Measurements from ENCODE around the gene FMN1. TPM values are rescaled to one million over a fixed set of nuclear protein-coding genes. Genes with fewer than 3 reads are reported as not detected.

FMN1 gene
- not detected for polyA plus RNA-seq (2012; ENCODE audit: missing spikeins)

GRCh38 chr15:33194704-33195670 is at the start of gene FMN1:
FMN1 (minus strand) TSS chr15:33194714; CDS start chr15:33154914, 39,800 bp downstream.
- FAIRE-seq: no peak
- DNase-seq (ENCODE audit: insufficient read length): peak; percentile 46
- TF ChIP-seq POLR2A (IDR thresholded peaks at IDR 0.05; ENCODE audit: low read depth, low read length) (no peak), TAF1 (IDR thresholded peaks at IDR 0.05; ENCODE audit: borderline replicate concordance, low read depth, low read length) (no peak), POLR2AphosphoS5 (IDR thresholded peaks at IDR 0.05; ENCODE audit: low read depth, low read length) (no peak)

GRCh38 chr15:33243869-33244268 is 49.4 kb upstream of the FMN1 start:
- DNase-seq (ENCODE audit: insufficient read length) (no peak), FAIRE-seq (no peak)
- TF ChIP-seq TAF1 (IDR thresholded peaks at IDR 0.05; ENCODE audit: borderline replicate concordance, low read depth, low read length): no peak
- TF ChIP-seq POLR2A (IDR thresholded peaks at IDR 0.05; ENCODE audit: low read depth, low read length): no peak
- TF ChIP-seq POLR2AphosphoS5 (IDR thresholded peaks at IDR 0.05; ENCODE audit: low read depth, low read length): no peak

- TF ChIP-seq POLR2AphosphoS5 (IDR thresholded peaks at IDR 0.05; ENCODE audit: low read depth, low read length): no peak
- no peak for TF ChIP-seq TAF1 (IDR thresholded peaks at IDR 0.05; ENCODE audit: borderline replicate concordance, low read depth, low read length)
- TF ChIP-seq POLR2A (IDR thresholded peaks at IDR 0.05; ENCODE audit: low read depth, low read length): no peak
- FAIRE-seq (no peak), DNase-seq (ENCODE audit: insufficient read length) (no peak)
Measured at GRCh38 chr15:33243393-33243792, 48.9 kb upstream of the FMN1 start.

DNA sequence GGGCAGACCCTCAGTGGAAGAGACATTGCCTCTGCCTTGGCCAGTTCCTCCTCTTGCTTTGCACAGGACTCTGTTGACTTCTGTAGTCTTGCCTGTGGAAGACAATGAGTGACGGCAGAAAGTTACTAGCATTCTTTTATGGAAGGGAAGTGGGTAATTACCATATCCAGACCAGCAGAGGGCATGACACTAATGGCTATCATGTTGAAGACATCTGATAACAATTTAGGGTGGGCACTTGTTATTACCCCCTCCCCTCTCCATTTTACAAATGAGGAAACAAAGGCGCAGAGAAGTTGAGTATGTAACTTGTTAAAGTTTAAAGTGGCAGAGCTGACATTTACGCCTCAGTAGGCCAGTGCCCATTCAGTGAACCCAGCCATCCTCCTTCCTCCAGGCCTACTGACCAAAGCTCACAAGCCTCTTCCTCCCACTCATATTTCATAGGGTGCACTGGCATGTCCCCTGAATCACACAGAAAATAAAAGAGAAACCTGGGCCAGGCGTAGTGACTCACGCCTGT is 48.2 kb upstream of the FMN1 start:
- DNase-seq (ENCODE audit: insufficient read length): no peak
- TF ChIP-seq POLR2AphosphoS5 (IDR thresholded peaks at IDR 0.05; ENCODE audit: low read depth, low read length) (no peak), TAF1 (IDR thresholded peaks at IDR 0.05; ENCODE audit: borderline replicate concordance, low read depth, low read length) (no peak), POLR2A (IDR thresholded peaks at IDR 0.05; ENCODE audit: low read depth, low read length) (no peak)
- no peak for FAIRE-seq

DNA sequence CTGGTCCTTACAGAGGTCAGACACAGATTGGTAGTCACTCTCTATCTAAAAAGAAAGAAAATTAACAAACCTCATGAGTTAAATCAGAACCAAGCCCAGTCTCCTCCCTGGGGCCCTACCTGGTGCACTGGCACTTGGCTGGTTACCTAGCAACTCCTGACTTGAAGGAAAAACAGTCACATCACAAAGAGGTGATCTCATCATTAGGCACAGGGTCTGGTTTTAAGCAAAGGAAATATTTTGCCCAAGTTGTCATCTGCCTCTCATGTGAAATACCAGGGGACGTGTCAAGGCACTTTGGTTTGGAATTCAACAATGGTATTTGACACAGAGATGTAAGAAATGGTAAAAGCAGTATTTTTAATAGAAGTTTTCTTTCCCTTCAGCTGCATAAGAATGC is 47.7 kb upstream of the FMN1 start:
- no peak for FAIRE-seq
- DNase-seq (ENCODE audit: insufficient read length): no peak
- TF ChIP-seq POLR2A (IDR thresholded peaks at IDR 0.05; ENCODE audit: low read depth, low read length) (no peak), TAF1 (IDR thresholded peaks at IDR 0.05; ENCODE audit: borderline replicate concordance, low read depth, low read length) (no peak), POLR2AphosphoS5 (IDR thresholded peaks at IDR 0.05; ENCODE audit: low read depth, low read length) (no peak)

GRCh38 chr15:33236841-33237509 is 42.5 kb upstream of the FMN1 start:
- DNase-seq (ENCODE audit: insufficient read length): no peak

GRCh38 chr15:33234020-33234461 is 39.5 kb upstream of the FMN1 start:
- TF ChIP-seq TAF1 (IDR thresholded peaks at IDR 0.05; ENCODE audit: borderline replicate concordance, low read depth, low read length) (no peak), POLR2AphosphoS5 (IDR thresholded peaks at IDR 0.05; ENCODE audit: low read depth, low read length) (no peak), POLR2A (IDR thresholded peaks at IDR 0.05; ENCODE audit: low read depth, low read length) (no peak)
- no peak for DNase-seq (ENCODE audit: insufficient read length)
- FAIRE-seq: no peak

More at GRCh38 chr15:33236841-33237509, 42.5 kb upstream of the FMN1 start:
- TF ChIP-seq TAF1 (IDR thresholded peaks at IDR 0.05; ENCODE audit: borderline replicate concordance, low read depth, low read length): no peak
- TF ChIP-seq POLR2A (IDR thresholded peaks at IDR 0.05; ENCODE audit: low read depth, low read length): no peak
- TF ChIP-seq POLR2AphosphoS5 (IDR thresholded peaks at IDR 0.05; ENCODE audit: low read depth, low read length): no peak
- FAIRE-seq: no peak

DNA sequence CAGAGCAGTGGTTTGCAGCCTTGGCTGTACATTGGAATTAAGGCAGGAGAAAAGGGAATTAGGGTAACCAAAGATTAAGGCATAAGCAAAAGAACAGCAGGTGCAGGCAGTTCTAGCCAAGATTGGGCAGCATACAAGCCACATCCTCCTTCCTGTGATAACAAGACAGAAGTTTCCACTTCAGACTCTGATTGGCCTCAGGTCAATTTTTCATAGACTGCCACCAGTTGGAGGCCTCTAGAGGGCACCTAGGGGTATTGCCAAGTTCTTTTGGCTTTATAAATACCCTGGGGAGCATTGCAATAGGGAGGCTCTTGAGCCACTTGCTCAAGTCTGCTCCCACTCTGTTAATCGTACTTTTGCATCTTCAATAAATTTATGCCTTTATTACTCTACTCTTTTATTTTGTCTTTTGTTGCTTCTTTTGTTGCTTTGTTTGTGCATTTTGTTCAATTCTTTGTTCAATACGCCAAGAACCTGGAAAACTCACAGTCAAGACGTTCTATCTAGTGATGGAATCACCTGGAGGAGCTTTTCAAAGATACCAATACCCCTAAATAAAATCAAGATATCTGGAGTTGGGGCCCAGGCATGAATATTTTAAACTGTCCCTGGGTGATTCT is 32.2 kb upstream of the FMN1 start:
- FAIRE-seq: no peak
- TF ChIP-seq POLR2AphosphoS5 (IDR thresholded peaks at IDR 0.05; ENCODE audit: low read depth, low read length) (no peak), TAF1 (IDR thresholded peaks at IDR 0.05; ENCODE audit: borderline replicate concordance, low read depth, low read length) (no peak), POLR2A (IDR thresholded peaks at IDR 0.05; ENCODE audit: low read depth, low read length) (no peak)
- DNase-seq (ENCODE audit: insufficient read length): no peak

DNA sequence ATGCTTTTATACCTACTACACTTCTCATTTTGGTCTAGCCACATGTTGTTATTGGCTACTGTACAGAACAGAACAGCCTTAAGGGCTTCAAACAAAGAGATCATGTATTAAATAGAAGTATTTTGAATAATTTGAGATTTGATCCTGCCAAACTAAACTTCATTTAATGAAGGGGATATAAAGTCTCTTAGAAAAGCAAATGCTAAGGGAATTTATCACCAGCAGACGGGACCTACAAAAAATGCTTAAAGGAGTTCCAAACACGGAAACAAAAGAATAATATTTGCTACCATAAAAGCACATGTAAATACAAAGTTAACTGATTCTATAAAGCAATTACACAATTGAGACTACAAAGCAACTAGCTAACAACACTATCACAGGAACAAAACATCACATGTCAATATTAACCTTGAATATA is 23.6 kb upstream of the FMN1 start:
- FAIRE-seq (no peak), DNase-seq (ENCODE audit: insufficient read length) (no peak)
- TF ChIP-seq TAF1 (IDR thresholded peaks at IDR 0.05; ENCODE audit: borderline replicate concordance, low read depth, low read length) (no peak), POLR2A (IDR thresholded peaks at IDR 0.05; ENCODE audit: low read depth, low read length) (no peak), POLR2AphosphoS5 (IDR thresholded peaks at IDR 0.05; ENCODE audit: low read depth, low read length) (no peak)

DNA sequence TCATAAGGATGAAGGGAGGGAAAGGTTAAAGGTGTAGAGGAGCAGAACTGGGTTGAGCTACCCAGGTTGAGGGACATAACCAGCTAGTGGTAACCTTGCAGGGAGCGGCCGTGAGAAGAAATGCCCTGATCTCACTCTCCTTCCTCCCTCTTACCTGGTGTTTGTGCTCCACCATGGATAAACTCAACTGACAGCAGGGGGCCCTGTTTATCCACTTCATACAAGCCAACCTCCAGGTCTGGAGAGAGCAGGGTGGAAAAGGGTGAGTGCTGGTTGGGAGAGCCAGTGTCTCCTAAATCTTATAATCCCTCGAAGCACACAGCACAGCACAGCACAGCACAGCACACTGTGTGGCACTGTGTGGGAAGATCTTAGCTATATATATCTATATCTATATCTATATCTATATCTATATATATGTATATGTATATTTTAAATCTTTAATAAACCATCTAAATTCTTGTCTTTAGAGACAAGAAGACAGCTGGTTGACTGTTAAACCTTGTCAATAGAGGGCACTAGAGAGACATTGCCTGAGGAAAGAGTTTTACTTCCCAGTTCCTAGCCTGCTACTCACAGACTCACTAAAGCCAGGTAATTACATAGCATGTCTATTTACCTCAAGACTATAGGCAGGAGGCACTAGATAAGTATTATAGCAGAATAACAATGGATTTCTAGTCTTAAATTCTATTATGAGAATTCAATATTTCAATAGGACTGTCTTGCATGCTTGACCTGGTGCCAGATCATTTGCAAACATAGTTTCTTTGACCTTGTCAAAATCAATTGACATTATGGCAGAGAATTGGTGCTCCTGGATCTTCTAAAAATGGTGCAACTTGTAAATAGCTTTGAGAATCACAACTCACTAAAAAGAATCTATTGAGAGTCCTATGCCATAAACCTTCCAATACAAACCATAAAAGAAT is 21.7 kb upstream of the FMN1 start:
- FAIRE-seq: no peak
- no peak for DNase-seq (ENCODE audit: insufficient read length)
- TF ChIP-seq POLR2A (IDR thresholded peaks at IDR 0.05; ENCODE audit: low read depth, low read length) (no peak), POLR2AphosphoS5 (IDR thresholded peaks at IDR 0.05; ENCODE audit: low read depth, low read length) (no peak), TAF1 (IDR thresholded peaks at IDR 0.05; ENCODE audit: borderline replicate concordance, low read depth, low read length) (no peak)

Data from GM12892 (cell line).